ENCODE data around the gene ATG101. TPM values are rescaled to one million over a fixed set of nuclear protein-coding genes. Genes with fewer than 3 reads are reported as not detected.

ATG101 gene
- total RNA-seq, 1 donor from 2014 or later = 27.7 TPM

- peak within 1 kb of the TSS; percentile 99 for H3K27ac ChIP-seq
- peaks cover 27% of the 10 kb centered on the region for H3K4me1 ChIP-seq
- intact Hi-C loops (cut with DNase I) = no loop called here
- no peaks in the 10 kb centered on the region for H3K27me3 ChIP-seq
- H3K9me3 ChIP-seq = no peaks in the 10 kb centered on the region
- TF ChIP-seq POLR2AphosphoS5 (IDR thresholded peaks at IDR 0.05; ENCODE audit: insufficient read depth in 1 of 2, low read depth in 1 of 2) (peak; percentile 81 to 99), CTCF (IDR thresholded peaks at IDR 0.05) (no peak), POLR2A (IDR thresholded peaks at IDR 0.05) (peak; percentile 83 to 98)
- peak in 1 of 2 donors; percentile 99 for DNase-seq (ENCODE audit: extremely low spot score in 2 of 2)
- H3K36me3 ChIP-seq = peaks cover 0 to 12% of the 10 kb centered on the region in 2 donors
- H3K4me3 ChIP-seq = peak within 1 kb of the TSS; percentile 53 to 77
These were observed 18.8 kb upstream of the ATG101 start, which contains the start of gene NR4A1 for GRCh38 chr12:52050758-52051541. TSS of gene NR4A1 (plus strand) at chr12:52051442. CDS start at chr12:52054329, 2,887 bp downstream.

DNA sequence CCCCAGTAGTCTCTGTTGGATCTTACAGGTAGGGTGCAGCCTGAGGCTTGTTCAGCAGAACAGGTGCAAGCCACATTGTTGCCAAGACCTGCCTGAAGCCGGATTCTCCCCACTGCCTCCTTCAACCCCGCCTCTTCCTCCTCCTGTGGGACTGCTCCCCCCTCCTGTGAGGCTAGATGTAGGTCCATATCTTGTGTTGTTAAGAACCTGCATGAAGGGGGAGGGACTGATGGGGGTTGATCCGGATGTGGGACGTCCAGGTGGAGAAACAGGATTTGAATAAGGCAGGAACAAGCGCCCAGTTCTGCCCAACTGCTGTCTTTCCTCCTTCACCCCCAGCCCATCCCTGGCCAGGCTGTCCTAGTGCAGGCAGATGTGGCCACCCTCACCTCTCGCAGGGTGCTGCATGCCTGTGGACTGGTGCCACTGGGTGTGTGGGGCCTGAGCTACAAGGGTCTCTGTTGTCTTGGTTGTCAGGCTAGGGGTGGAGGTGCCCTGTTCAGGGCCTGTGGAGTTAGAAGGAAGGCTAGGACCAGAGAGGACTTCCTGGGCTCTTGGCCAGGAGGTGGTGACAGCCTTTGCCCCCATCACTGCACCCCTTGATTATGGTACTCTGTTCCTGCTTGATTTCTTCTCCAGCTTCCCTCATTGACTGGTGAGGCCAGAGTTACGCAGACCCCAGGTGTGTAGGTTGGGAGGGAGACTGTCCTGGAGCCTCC lies 17.2 kb upstream of the ATG101 start:
- Histone ChIP-seq H3K27me3 (no peaks in the 10 kb centered on the region), H3K4me1 (peaks cover 24% of the 10 kb centered on the region), H3K36me3 (peaks cover 0 to 16% of the 10 kb centered on the region in 2 donors), H3K4me3 (peak overlapping the region; percentile 53 to 77), H3K27ac (peak overlapping the region; percentile 99), H3K9me3 (no peaks in the 10 kb centered on the region)
- peak in 1 of 2 donors; percentile 69 for TF ChIP-seq POLR2AphosphoS5 (IDR thresholded peaks at IDR 0.05; ENCODE audit: insufficient read depth in 1 of 2, low read depth in 1 of 2)
- TF ChIP-seq POLR2A (IDR thresholded peaks at IDR 0.05) = no peak
- TF ChIP-seq CTCF (IDR thresholded peaks at IDR 0.05) = no peak
- intact Hi-C loops (cut with DNase I) = loop anchor here (2.0 kb wide), 1 partner anchor 30 kb away; no protein-coding TSS in a partner anchor
- peak in 1 of 2 donors; percentile 92 for DNase-seq (ENCODE audit: extremely low spot score in 2 of 2)

GRCh38 chr12:52053536-52054209 lies 16.1 kb upstream of the ATG101 start:
- H3K9me3 ChIP-seq = no peaks in the 10 kb centered on the region
- DNase-seq (ENCODE audit: extremely low spot score in 2 of 2) = no peak
- H3K27me3 ChIP-seq = no peaks in the 10 kb centered on the region
- H3K36me3 ChIP-seq = peaks cover 0 to 23% of the 10 kb centered on the region in 2 donors
- H3K27ac ChIP-seq = peak overlapping the region; percentile 99
- H3K4me1 ChIP-seq = peaks cover 24% of the 10 kb centered on the region
- H3K4me3 ChIP-seq = peak overlapping the region; percentile 35 to 53
- TF ChIP-seq POLR2A (IDR thresholded peaks at IDR 0.05) = no peak
- TF ChIP-seq POLR2AphosphoS5 (IDR thresholded peaks at IDR 0.05; ENCODE audit: insufficient read depth in 1 of 2, low read depth in 1 of 2) = peak in 1 of 2 donors; percentile 37
- intact Hi-C loops (cut with DNase I) = loop anchor here (2.0 kb wide), 1 partner anchor 29 kb away; no protein-coding TSS in a partner anchor

- peaks cover 24% of the 10 kb centered on the region for H3K4me1 ChIP-seq
These were observed 15.4 kb upstream of the ATG101 start for GRCh38 chr12:52054231-52054832.

DNA sequence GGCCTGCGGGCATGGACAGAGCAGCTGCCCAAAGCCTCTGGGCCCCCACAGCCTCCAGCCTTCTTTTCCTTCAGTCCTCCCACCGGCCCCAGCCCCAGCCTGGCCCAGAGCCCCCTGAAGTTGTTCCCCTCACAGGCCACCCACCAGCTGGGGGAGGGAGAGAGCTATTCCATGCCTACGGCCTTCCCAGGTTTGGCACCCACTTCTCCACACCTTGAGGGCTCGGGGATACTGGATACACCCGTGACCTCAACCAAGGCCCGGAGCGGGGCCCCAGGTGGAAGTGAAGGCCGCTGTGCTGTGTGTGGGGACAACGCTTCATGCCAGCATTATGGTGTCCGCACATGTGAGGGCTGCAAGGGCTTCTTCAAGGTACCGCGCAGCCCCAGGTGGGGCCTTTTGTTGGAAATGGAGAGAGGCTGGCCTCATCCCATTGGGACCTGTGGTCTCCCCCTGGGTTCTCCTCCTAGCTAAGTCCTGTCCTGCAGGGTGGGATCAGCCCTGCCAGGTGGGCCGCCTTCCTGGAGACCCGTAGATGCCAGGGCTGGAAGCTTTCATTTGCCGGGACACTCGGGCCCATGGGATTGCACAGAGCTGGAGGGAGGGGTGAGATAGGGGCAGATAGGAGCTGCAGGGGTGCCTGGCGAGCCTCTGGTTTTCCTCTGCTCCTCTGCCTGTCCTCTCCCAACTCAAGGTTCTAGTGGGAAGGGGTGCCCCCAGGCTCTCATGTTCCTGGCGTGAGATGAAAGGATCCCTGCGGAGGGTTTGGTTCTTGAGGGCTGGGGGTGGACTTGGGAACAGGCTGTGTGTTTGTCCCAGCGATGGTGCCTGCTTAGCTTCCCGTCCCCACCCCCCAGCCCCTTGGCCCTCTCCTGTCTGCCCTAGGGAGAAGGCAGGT lies 14.7 kb upstream of the ATG101 start:
- intact Hi-C loops (cut with DNase I) = no loop called here
- H3K9me3 ChIP-seq = no peaks in the 10 kb centered on the region
- peak in 1 of 2 donors; percentile 76 for TF ChIP-seq POLR2AphosphoS5 (IDR thresholded peaks at IDR 0.05; ENCODE audit: insufficient read depth in 1 of 2, low read depth in 1 of 2)
- no peak for TF ChIP-seq CTCF (IDR thresholded peaks at IDR 0.05)
- no peak for TF ChIP-seq POLR2A (IDR thresholded peaks at IDR 0.05)
- H3K4me3 ChIP-seq = peak overlapping the region in 1 of 2 donors; percentile 19
- no peaks in the 10 kb centered on the region for H3K27me3 ChIP-seq
- peak overlapping the region; percentile 99 for H3K27ac ChIP-seq
- peaks cover 0 to 27% of the 10 kb centered on the region in 2 donors for H3K36me3 ChIP-seq
- DNase-seq (ENCODE audit: extremely low spot score in 2 of 2) = no peak
- peaks cover 21% of the 10 kb centered on the region for H3K4me1 ChIP-seq

More at GRCh38 chr12:52054231-52054832, 15.4 kb upstream of the ATG101 start:
- H3K36me3 ChIP-seq = peaks cover 0 to 27% of the 10 kb centered on the region in 2 donors
- no peaks in the 10 kb centered on the region for H3K27me3 ChIP-seq
- H3K9me3 ChIP-seq = no peaks in the 10 kb centered on the region
- H3K27ac ChIP-seq = peak overlapping the region; percentile 99
- intact Hi-C loops (cut with DNase I) = no loop called here
- no peak for TF ChIP-seq POLR2A (IDR thresholded peaks at IDR 0.05)
- no peak for TF ChIP-seq POLR2AphosphoS5 (IDR thresholded peaks at IDR 0.05; ENCODE audit: insufficient read depth in 1 of 2, low read depth in 1 of 2)
- H3K4me3 ChIP-seq = peak overlapping the region in 1 of 2 donors; percentile 35
- no peak for DNase-seq (ENCODE audit: extremely low spot score in 2 of 2)

All from vagina (tissue), 2 donors.